HepG2 (cell line): ENCODE data around the gene NFKBIL1. TPM values are rescaled to one million over a fixed set of nuclear protein-coding genes. Genes with fewer than 3 reads are reported as not detected.

ENCODE experiments used
- CTCF ChIP-seq: sonication (generic); formaldehyde crosslinking; IDR thresholded peaks from 2 replicates; pipeline ENCODE4 v1.5.0; 2020; ENCODE audit warnings: mild to moderate bottlenecking, missing genetic modification reagents, moderate library complexity
- EEA1 ChIP-seq: sonication (generic); formaldehyde crosslinking; IDR thresholded peaks from 2 replicates; pipeline ENCODE4 v1.5.1; 2020; ENCODE audit warnings: mild to moderate bottlenecking, missing genetic modification reagents, borderline replicate concordance
- FOXP4 ChIP-seq: sonication (generic); formaldehyde crosslinking; IDR thresholded peaks from 2 replicates; pipeline ENCODE4 v1.4.0; 2020; ENCODE audit warnings: missing genetic modification reagents
- GLI4 ChIP-seq: sonication (generic); formaldehyde crosslinking; IDR thresholded peaks from 2 replicates; pipeline ENCODE4 v1.5.1; 2020; ENCODE audit warnings: missing genetic modification reagents, mild to moderate bottlenecking, moderate library complexity, borderline replicate concordance
- MEF2D ChIP-seq: sonication (generic); formaldehyde crosslinking; IDR thresholded peaks from 2 replicates; pipeline ENCODE4 v1.5.1; 2020; ENCODE audit warnings: mild to moderate bottlenecking, missing genetic modification reagents
- SIN3A ChIP-seq: IDR thresholded peaks from 2 replicates; pipeline ENCODE4 v1.6.1; 2011; ENCODE audit warnings: low read depth, mild to moderate bottlenecking, control low read depth, low read length, borderline replicate concordance
- SRSF9 ChIP-seq: fragments of 200-400 bp; formaldehyde crosslinking; IDR thresholded peaks from 2 replicates; pipeline ENCODE4 v1.6.1; 2018; ENCODE audit warnings: borderline replicate concordance, mild to moderate bottlenecking, low read depth, low read length; ENCODE audit not compliant: insufficient read depth, poor library complexity, severe bottlenecking
- U2AF2 ChIP-seq: fragments of 200-400 bp; formaldehyde crosslinking; IDR thresholded peaks from 2 replicates; pipeline ENCODE4 v1.6.1; 2017; ENCODE audit warnings: low read depth, mild to moderate bottlenecking, low read length
- ZBTB10 ChIP-seq: sonication (generic); formaldehyde crosslinking; IDR thresholded peaks from 2 replicates; pipeline ENCODE4 v1.4.0; 2020; ENCODE audit warnings: missing genetic modification reagents, borderline replicate concordance
- ZC3H13 ChIP-seq: sonication (generic); formaldehyde crosslinking; IDR thresholded peaks from 2 replicates; pipeline ENCODE4 v1.8.1; 2023; ENCODE audit warnings: mild to moderate bottlenecking, missing genetic modification reagents, moderate library complexity
- ZFY ChIP-seq: sonication (generic); formaldehyde crosslinking; IDR thresholded peaks from 2 replicates; pipeline ENCODE4 v1.4.0; 2020; ENCODE audit warnings: missing genetic modification reagents
- ZNF251 ChIP-seq: sonication (generic); formaldehyde crosslinking; IDR thresholded peaks from 2 replicates; pipeline ENCODE4 v1.9.0; 2021; ENCODE audit warnings: mild to moderate bottlenecking, missing genetic modification reagents
- ZNF430 ChIP-seq: sonication (generic); formaldehyde crosslinking; IDR thresholded peaks from 2 replicates; pipeline ENCODE4 v1.9.0; 2021; ENCODE audit warnings: mild to moderate bottlenecking, missing genetic modification reagents
- ZNF512 ChIP-seq: sonication (generic); formaldehyde crosslinking; IDR thresholded peaks from 2 replicates; pipeline ENCODE4 v1.4.0; 2020; ENCODE audit warnings: mild to moderate bottlenecking, missing genetic modification reagents
- ZNF564 ChIP-seq: sonication (generic); formaldehyde crosslinking; IDR thresholded peaks from 2 replicates; pipeline ENCODE4 v1.8.1; 2023; ENCODE audit warnings: mild to moderate bottlenecking, missing genetic modification reagents
- ZNF7 ChIP-seq: IDR thresholded peaks from 2 replicates; pipeline ENCODE4 v1.6.1; 2016; ENCODE audit warnings: missing biosample characterization, missing genetic modification reagents
- ZNF749 ChIP-seq: sonication (generic); formaldehyde crosslinking; IDR thresholded peaks from 2 replicates; pipeline ENCODE4 v1.8.0; 2022; ENCODE audit warnings: mild to moderate bottlenecking, missing genetic modification reagents, moderate library complexity, borderline replicate concordance
- ZUFSP ChIP-seq: sonication (generic); formaldehyde crosslinking; IDR thresholded peaks from 2 replicates; pipeline ENCODE4 v1.9.0; 2021; ENCODE audit warnings: missing genetic modification reagents, mild to moderate bottlenecking, borderline replicate concordance
- polyA plus RNA-seq, 8 experiments: library from polyadenylated mRNA; depleted of rRNA in 3 of 8; stranded (reverse) in 7 of 8; unstranded in 1 of 8; fragments of >200 nt; fragmentation: Illumina TruSeq in 4 of 8; extraction: Trizol in 4 of 8; gene quantifications; 2 replicates each; pipeline versions ENCODE4 v1.2.1 to v1.2.3, GENCODE V29; 2011 to 2016; ENCODE audit warnings: low read depth in 4 of 8, missing spikeins in 1 of 8, mixed read lengths in 1 of 8; ENCODE audit not compliant: insufficient read depth in 1 of 8
- total RNA-seq, 5 experiments: library from RNA; depleted of rRNA; stranded (reverse); fragments of >200 nt; fragmentation: Illumina TruSeq; extraction: Trizol; gene quantifications; 2 replicates each; pipeline ENCODE4 v1.2.3, GENCODE V29; 2016; ENCODE audit warnings: low read depth in 1 of 5

NFKBIL1 gene
- total and polyA plus RNA-seq, 2 of the 13 experiments (the other 11 are each of a cell fraction or from before 2014, with no cell fraction given) = 9.7 to 19.5 TPM

- no peak for TF ChIP-seq GLI4 (CRISPR knock-in tag)
- TF ChIP-seq EEA1 = 0 out of 2 replicates have a peak, but pooled peaks have one; percentile 57
- TF ChIP-seq ZNF749 = peak; percentile 74; the same call in 1 of the 2 replicates
- TF ChIP-seq ZNF430 (CRISPR knock-in tag) = peak; percentile 44; the same call in 1 of the 2 replicates
- peak; percentile 95 for TF ChIP-seq CTCF (CRISPR knock-in tag)
- TF ChIP-seq FOXP4 = peak; percentile 11; the same call in 1 of the 2 replicates
- TF ChIP-seq MEF2D = no peak
- no peak for TF ChIP-seq ZNF7
- peak; percentile 86; the same call in 1 of the 2 replicates for TF ChIP-seq ZBTB10 (CRISPR knock-in tag)
- TF ChIP-seq SIN3A = no peak
- no peak for TF ChIP-seq ZNF251 (CRISPR knock-in tag)
- no peak for TF ChIP-seq ZNF512 (CRISPR knock-in tag)
- no peak for TF ChIP-seq SRSF9
- 0 out of 2 replicates have a peak, but pooled peaks have one; percentile 81 for TF ChIP-seq ZUFSP (CRISPR knock-in tag)
- peak; percentile 22; the same call in 1 of the 2 replicates for TF ChIP-seq ZC3H13 (CRISPR knock-in tag)
- TF ChIP-seq ZFY (CRISPR knock-in tag) = peak; percentile 76
- TF ChIP-seq U2AF2 = no peak
- TF ChIP-seq ZNF564 (CRISPR knock-in tag) = peak; percentile 82; the same call in 1 of the 2 replicates
Measured at GRCh38 chr6:31580807-31581433, 33.5 kb downstream of the NFKBIL1 start (continued).
